HEK293 (cell line): ENCODE measurements around the gene HHAT.

ENCODE experiments used
- HOXC10 ChIP-seq: sonication (generic); formaldehyde crosslinking; IDR thresholded peaks from 2 replicates; pipeline ENCODE4 v1.8.1; 2023; ENCODE audit warnings: mild to moderate bottlenecking, missing genetic modification reagents
- KLF17 ChIP-seq: fragments of 450-650 bp; formaldehyde crosslinking; IDR thresholded peaks from 2 replicates; pipeline ENCODE4 v1.5.1; 2016; ENCODE audit warnings: missing biosample characterization, missing genetic modification characterization
- PRDM1 ChIP-seq: fragments of 450-650 bp; formaldehyde crosslinking; IDR thresholded peaks from 2 replicates; pipeline ENCODE4; 2016; ENCODE audit warnings: missing biosample characterization, missing genetic modification characterization
- PRDM6 ChIP-seq: fragments of 450-650 bp; formaldehyde crosslinking; IDR thresholded peaks from 2 replicates; pipeline ENCODE4 v1.5.1; 2017; ENCODE audit warnings: missing biosample characterization, missing genetic modification characterization
- REPIN1 ChIP-seq: fragments of 450-650 bp; formaldehyde crosslinking; IDR thresholded peaks from 2 replicates; pipeline ENCODE4 v1.5.1; 2017; ENCODE audit warnings: missing biosample characterization, missing genetic modification characterization, low read depth
- TCF7L2 ChIP-seq: IDR thresholded peaks from 2 replicates; pipeline ENCODE4 v1.6.1; 2011; ENCODE audit warnings: low read depth, mild to moderate bottlenecking, inconsistent platforms, low read length, moderate library complexity, borderline replicate concordance
- WT1 ChIP-seq: fragments of 450-650 bp; formaldehyde crosslinking; IDR thresholded peaks from 2 replicates; pipeline ENCODE4 v1.5.1; 2016; ENCODE audit warnings: missing biosample characterization, missing genetic modification characterization
- ZBTB49 ChIP-seq: fragments of 450-650 bp; formaldehyde crosslinking; IDR thresholded peaks from 2 replicates; pipeline ENCODE4 v1.5.1; 2016; ENCODE audit warnings: missing biosample characterization, missing genetic modification characterization, low read depth
- ZBTB6 ChIP-seq: fragments of 450-650 bp; formaldehyde crosslinking; IDR thresholded peaks from 2 replicates; pipeline ENCODE4 v1.5.1; 2017; ENCODE audit warnings: missing biosample characterization, missing genetic modification characterization
- ZBTB8A ChIP-seq: fragments of 450-650 bp; formaldehyde crosslinking; IDR thresholded peaks from 2 replicates; pipeline ENCODE4 v1.5.1; 2016; ENCODE audit warnings: missing biosample characterization, missing genetic modification characterization
- ZNF146 ChIP-seq: fragments of 450-650 bp; formaldehyde crosslinking; IDR thresholded peaks from 2 replicates; pipeline ENCODE4 v1.5.1; 2016; ENCODE audit warnings: missing biosample characterization, missing genetic modification characterization
- ZNF157 ChIP-seq: fragments of 450-650 bp; formaldehyde crosslinking; IDR thresholded peaks from 2 replicates; pipeline ENCODE4 v1.5.1; 2016; ENCODE audit warnings: missing biosample characterization, missing genetic modification characterization
- ZNF174 ChIP-seq: fragments of 450-650 bp; formaldehyde crosslinking; IDR thresholded peaks from 2 replicates; pipeline ENCODE4 v1.5.0; 2017; ENCODE audit warnings: missing biosample characterization, mild to moderate bottlenecking, missing genetic modification characterization
- ZNF292 ChIP-seq: fragments of 450-650 bp; formaldehyde crosslinking; IDR thresholded peaks from 2 replicates; pipeline ENCODE4 v1.5.1; 2016; ENCODE audit warnings: low read depth, missing biosample characterization, missing genetic modification characterization, borderline replicate concordance
- ZNF311 ChIP-seq: fragments of 450-650 bp; formaldehyde crosslinking; IDR thresholded peaks from 2 replicates; pipeline ENCODE4 v1.5.1; 2017; ENCODE audit warnings: missing biosample characterization, missing genetic modification characterization, borderline replicate concordance
- ZNF354C ChIP-seq: fragments of 450-650 bp; formaldehyde crosslinking; IDR thresholded peaks from 2 replicates; pipeline ENCODE4 v1.5.1; 2016; ENCODE audit warnings: missing biosample characterization, missing genetic modification characterization, low read depth, borderline replicate concordance
- ZNF394 ChIP-seq: fragments of 450-650 bp; formaldehyde crosslinking; IDR thresholded peaks from 2 replicates; pipeline ENCODE4 v1.5.1; 2016; ENCODE audit warnings: missing biosample characterization, missing genetic modification characterization, mild to moderate bottlenecking, moderate library complexity, borderline replicate concordance
- ZNF449 ChIP-seq: fragments of 450-650 bp; formaldehyde crosslinking; IDR thresholded peaks from 2 replicates; pipeline ENCODE4 v1.5.1; 2017; ENCODE audit warnings: missing biosample characterization, mild to moderate bottlenecking, missing genetic modification characterization, moderate library complexity
- ZNF513 ChIP-seq: fragments of 450-650 bp; IDR thresholded peaks from 2 replicates; pipeline ENCODE4 v1.5.1; 2018; ENCODE audit warnings: missing biosample characterization, missing genetic modification characterization
- ZNF548 ChIP-seq: fragments of 450-650 bp; formaldehyde crosslinking; IDR thresholded peaks from 2 replicates; pipeline ENCODE4 v1.5.1; 2016; ENCODE audit warnings: missing biosample characterization, missing genetic modification characterization
- ZNF558 ChIP-seq: fragments of 450-650 bp; formaldehyde crosslinking; IDR thresholded peaks from 2 replicates; pipeline ENCODE4 v1.5.1; 2016; ENCODE audit warnings: missing biosample characterization, missing genetic modification characterization
- ZNF561 ChIP-seq: fragments of 450-650 bp; IDR thresholded peaks from 2 replicates; pipeline ENCODE4 v1.5.1; 2018; ENCODE audit warnings: missing biosample characterization, missing genetic modification characterization, borderline replicate concordance
- ZNF580 ChIP-seq: fragments of 450-650 bp; formaldehyde crosslinking; IDR thresholded peaks from 2 replicates; pipeline ENCODE4 v1.5.1; 2016; ENCODE audit warnings: missing biosample characterization, missing genetic modification characterization
- ZNF626 ChIP-seq: fragments of 450-650 bp; sonication (Bioruptor Pico); formaldehyde crosslinking; IDR thresholded peaks from 2 replicates; pipeline ENCODE4 v1.5.1; 2018; ENCODE audit warnings: missing biosample characterization, missing genetic modification characterization, inconsistent platforms
- ZNF645 ChIP-seq: fragments of 450-650 bp; formaldehyde crosslinking; IDR thresholded peaks from 2 replicates; pipeline ENCODE4; 2016; ENCODE audit warnings: missing biosample characterization, missing genetic modification characterization
- ZSCAN30 ChIP-seq: fragments of 450-650 bp; IDR thresholded peaks from 2 replicates; pipeline ENCODE4 v1.5.1; 2018; ENCODE audit warnings: missing biosample characterization, mild to moderate bottlenecking, missing genetic modification characterization, moderate library complexity
- ZSCAN5A ChIP-seq: fragments of 450-650 bp; formaldehyde crosslinking; IDR thresholded peaks from 2 replicates; pipeline ENCODE4 v1.5.1; 2016; ENCODE audit warnings: missing biosample characterization, missing genetic modification characterization

The HHAT gene

GRCh38 chr1:210330279-210330866 is 1.7 kb downstream of the HHAT start (continued):
- TF ChIP-seq ZNF449: no peak
- TF ChIP-seq ZNF394 (tag by site-specific recombination): no peak
- no peak for TF ChIP-seq ZNF146 (tag by site-specific recombination)
- no peak for TF ChIP-seq REPIN1 (tag by site-specific recombination)
- no peak for TF ChIP-seq ZNF292 (tag by site-specific recombination)
- peak; percentile 70 for TF ChIP-seq PRDM6
- TF ChIP-seq ZNF580: peak; percentile 37; the same call in 1 of the 2 replicates
- TF ChIP-seq ZNF558 (tag by site-specific recombination): no peak
- TF ChIP-seq WT1 (tag by site-specific recombination): peak; percentile 55; the same call in 1 of the 2 replicates
- 0 out of 2 replicates have a peak, but pooled peaks have one; percentile 37 for TF ChIP-seq ZSCAN30
- TF ChIP-seq ZNF311 (tag by site-specific recombination): no peak
- no peak for TF ChIP-seq ZBTB6 (tag by site-specific recombination)
- no peak for TF ChIP-seq HOXC10 (CRISPR knock-in tag)
- no peak for TF ChIP-seq ZNF548 (tag by site-specific recombination)
- TF ChIP-seq ZBTB49 (tag by site-specific recombination): no peak
- no peak for TF ChIP-seq ZNF157 (tag by site-specific recombination)
- TF ChIP-seq ZBTB8A (tag by site-specific recombination): 0 out of 2 replicates have a peak, but pooled peaks have one; percentile 26
- TF ChIP-seq PRDM1 (tag by site-specific recombination): peak; percentile 45; the same call in 1 of the 2 replicates
- no peak for TF ChIP-seq ZNF645 (tag by site-specific recombination)
- no peak for TF ChIP-seq ZSCAN5A
- 0 out of 2 replicates have a peak, but pooled peaks have one; percentile 16 for TF ChIP-seq TCF7L2
- TF ChIP-seq KLF17 (tag by site-specific recombination): no peak
- 0 out of 2 replicates have a peak, but pooled peaks have one; percentile 25 for TF ChIP-seq ZNF513 (tag by site-specific recombination)
- TF ChIP-seq ZNF174 (tag by site-specific recombination): no peak
- no peak for TF ChIP-seq ZNF354C (tag by site-specific recombination)
- no peak for TF ChIP-seq ZNF626 (tag by site-specific recombination)
- no peak for TF ChIP-seq ZNF561 (tag by site-specific recombination)
